Thyroid gland (tissue), 4 donors: ENCODE data around the gene SLC25A26.

ENCODE experiments used
- POLR2A ChIP-seq, 2 donors: fragments of 450-650 bp; IDR thresholded peaks; one replicate each; pipeline ENCODE4 v1.6.1; 2017; ENCODE audit warnings: antibody characterized with exemption in 2 of 2, mild to moderate bottlenecking in 2 of 2, moderate library complexity in 1 of 2
- TF ChIP-seq, protein P1 (sequence below), 6 experiments: fragments of 200-600 bp in 3 of 6; fragments of 450-650 bp in 3 of 6; sonication (generic) in 3 of 6; IDR thresholded peaks; one replicate each; pipeline ENCODE4 v1.5.1; 2016 to 2019; ENCODE audit warnings: antibody characterized with exemption in 6 of 6, mild to moderate bottlenecking in 2 of 6, inconsistent platforms in 1 of 6, moderate library complexity in 1 of 6

DNA sequence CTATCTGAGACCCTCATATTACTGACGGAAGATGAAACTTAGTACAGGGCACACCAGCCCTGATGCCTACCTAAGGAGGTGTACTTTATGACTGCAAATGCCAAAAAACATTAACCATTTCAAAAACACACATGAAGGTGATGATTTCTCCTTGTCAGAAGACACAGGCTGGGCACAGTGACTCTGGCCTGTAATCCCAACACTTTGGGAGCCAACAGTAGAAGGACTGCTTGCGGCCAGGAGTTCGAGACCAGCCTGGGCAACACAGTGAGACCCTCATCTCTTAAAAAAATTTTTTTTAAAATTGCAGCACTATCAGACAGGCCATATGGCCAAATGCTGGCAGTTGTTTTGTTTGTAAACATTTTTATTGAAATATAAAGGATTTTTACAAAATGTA lies 206.6 kb downstream of the SLC25A26 start:
- TF ChIP-seq, protein P1, sequence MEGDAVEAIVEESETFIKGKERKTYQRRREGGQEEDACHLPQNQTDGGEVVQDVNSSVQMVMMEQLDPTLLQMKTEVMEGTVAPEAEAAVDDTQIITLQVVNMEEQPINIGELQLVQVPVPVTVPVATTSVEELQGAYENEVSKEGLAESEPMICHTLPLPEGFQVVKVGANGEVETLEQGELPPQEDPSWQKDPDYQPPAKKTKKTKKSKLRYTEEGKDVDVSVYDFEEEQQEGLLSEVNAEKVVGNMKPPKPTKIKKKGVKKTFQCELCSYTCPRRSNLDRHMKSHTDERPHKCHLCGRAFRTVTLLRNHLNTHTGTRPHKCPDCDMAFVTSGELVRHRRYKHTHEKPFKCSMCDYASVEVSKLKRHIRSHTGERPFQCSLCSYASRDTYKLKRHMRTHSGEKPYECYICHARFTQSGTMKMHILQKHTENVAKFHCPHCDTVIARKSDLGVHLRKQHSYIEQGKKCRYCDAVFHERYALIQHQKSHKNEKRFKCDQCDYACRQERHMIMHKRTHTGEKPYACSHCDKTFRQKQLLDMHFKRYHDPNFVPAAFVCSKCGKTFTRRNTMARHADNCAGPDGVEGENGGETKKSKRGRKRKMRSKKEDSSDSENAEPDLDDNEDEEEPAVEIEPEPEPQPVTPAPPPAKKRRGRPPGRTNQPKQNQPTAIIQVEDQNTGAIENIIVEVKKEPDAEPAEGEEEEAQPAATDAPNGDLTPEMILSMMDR (IDR thresholded peaks at IDR 0.05): no peak
- TF ChIP-seq POLR2A (IDR thresholded peaks at IDR 0.05): no peak
